Measurements from ENCODE around the gene GALNT8.
"Not testable (repeated sequence)": the region's sequence is repeated elsewhere in the genome, so short reads cannot be mapped to it uniquely, and the experiment has no call there.

The GALNT8 gene

GRCh38 chr12:4719821-4720636 is at the start of gene GALNT8:
GALNT8 (plus strand) TSS chr12:4720400; CDS start chr12:4720678, 278 bp downstream.
- DNase-seq = no peak

- no peak for DNase-seq
Measured at GRCh38 chr12:4679711-4680110, 40.5 kb upstream of the GALNT8 start.

GRCh38 chr12:4681732-4682131 is 38.5 kb upstream of the GALNT8 start:
- DNase-seq = no peak

DNA sequence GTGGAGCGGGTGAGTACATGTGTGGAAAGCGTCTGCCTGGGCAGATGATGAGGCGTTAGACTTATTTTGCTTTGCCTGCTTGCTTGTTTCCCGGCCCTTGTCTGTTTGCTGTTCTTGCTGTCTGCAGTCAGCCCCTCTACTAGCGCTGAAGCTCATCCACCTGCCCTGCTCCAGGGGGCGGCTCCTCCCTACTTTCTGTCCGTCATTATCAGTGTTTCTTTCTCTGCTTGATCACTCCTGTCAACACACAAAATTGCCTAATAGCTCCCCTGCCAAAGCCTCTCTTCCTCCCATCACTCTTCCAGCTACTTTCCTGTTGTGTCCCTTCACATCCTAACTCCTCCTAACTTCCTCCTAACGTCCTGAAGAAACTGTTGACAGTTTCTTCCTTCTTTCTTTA is 34.9 kb upstream of the GALNT8 start:
- DNase-seq = no peak

- DNase-seq = no peak
Measured at GRCh38 chr12:4690760-4691159, 29.4 kb upstream of the GALNT8 start.

GRCh38 chr12:4700621-4701026 is 19.6 kb upstream of the GALNT8 start:
- DNase-seq = no peak

DNA sequence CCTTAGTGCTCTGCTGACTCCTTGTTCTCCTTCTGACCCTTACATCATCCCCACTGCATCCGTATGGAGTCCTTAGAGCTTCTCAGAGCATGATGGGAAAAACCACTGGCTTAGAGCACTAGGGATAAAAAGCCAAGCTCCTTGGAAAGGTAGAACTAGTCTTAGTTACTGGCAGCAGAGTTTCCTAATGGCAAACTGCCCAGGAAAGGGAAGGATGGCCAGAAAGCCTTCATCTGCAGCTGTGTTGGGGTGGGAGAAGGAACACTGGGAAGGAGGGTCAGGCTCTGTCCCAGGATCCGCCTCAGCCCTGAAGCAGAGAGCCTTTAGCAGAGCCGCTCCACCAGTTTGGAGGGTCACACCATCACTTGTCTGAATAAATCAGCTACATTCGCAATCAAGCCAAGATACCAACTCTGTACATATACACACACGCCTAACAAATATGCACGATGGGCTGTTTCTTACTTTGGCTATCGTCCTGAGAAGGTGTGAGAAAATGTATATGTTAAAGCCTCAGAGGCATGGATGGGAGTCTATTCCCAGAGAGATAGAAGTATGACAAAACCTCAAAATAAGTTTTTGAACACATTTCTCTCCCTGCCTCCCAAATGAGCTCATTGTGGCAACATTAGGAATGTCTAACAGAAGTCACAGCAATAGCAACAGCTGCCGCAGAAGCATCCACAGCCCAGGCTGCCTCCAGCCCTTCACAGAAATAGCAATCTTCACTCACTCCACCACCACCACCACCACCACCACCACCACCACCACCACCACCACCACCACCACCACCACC is 18.6 kb upstream of the GALNT8 start:
- DNase-seq = no peak

DNA sequence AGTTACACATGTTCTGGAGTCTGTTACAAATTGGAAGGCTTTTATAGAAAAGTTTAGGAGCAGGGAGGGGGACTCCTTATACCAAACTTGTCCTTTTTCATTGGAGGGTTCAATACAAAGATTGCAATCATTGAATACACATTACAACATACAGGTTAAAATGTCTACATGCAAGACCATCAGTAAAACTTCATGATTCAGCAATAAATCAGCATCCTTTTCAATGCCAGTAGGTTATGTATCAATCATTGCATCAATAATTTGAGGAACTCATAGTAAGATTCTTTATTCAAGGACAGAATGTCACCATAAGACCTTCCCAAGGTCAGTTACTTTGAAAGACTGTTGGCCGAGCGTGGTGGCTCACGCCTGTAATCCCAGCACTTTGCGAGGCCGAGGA is 16.5 kb upstream of the GALNT8 start:
- DNase-seq = no peak

GRCh38 chr12:4705824-4706223 is 14.4 kb upstream of the GALNT8 start:
- DNase-seq = no peak

DNA sequence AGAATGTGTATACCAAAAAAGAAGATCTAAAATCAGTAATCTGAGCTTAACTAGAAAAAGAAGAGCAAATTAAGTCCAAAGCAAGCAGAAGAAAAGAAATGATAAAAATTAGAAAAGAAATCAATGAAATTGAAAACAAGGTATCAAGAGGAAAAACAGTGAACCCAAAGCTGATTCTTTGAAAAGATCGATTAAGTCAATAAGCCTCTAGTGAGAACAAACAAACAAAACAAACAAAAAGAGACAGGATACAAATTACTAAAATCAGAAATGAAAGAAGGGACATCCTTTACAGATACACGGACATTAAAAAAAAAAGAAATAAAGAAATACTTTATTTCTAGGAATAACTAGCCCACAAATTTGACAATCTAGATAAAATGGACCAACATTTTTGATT is 12.9 kb upstream of the GALNT8 start:
- DNase-seq = no peak

- DNase-seq = no peak
Measured at GRCh38 chr12:4710113-4710512, 10.1 kb upstream of the GALNT8 start.

DNA sequence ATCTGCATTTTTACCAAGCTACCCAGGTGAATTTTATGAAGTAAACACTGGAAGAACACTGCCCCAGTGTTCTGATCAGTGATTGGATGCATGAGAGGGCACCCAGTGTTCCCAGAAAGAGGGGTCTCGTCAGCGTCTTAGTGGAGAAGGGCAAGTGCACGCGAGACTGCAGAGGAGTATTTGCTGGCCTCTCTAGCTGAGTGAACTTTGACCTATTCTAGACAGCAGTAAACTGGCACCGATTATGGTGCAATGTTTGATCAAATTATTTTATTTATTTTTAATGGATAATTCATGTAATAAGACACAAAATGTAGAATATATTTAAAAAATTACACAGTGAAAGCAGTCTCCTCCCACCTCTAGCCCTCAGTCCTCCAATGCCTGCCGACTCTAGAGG is 5.3 kb upstream of the GALNT8 start:
- no peak for DNase-seq

GRCh38 chr12:4717806-4718205 is 2.4 kb upstream of the GALNT8 start:
- DNase-seq = no peak

DNA sequence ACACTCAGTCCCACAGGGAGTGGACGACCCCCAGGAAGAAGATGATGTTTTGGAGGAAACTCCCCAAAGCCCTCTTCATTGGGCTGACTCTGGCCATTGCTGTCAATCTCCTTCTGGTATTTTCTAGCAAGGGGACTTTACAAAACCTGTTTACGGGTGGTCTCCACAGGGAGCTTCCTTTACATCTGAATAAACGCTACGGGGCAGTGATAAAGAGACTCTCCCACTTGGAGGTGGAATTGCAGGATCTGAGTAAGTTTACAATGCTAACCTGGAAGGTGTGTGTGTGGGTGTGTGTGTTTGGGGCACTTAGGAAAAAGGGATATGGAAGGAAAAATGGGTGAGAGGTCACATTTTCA is 416 bp downstream of the GALNT8 start:
- DNase-seq = no peak

DNA sequence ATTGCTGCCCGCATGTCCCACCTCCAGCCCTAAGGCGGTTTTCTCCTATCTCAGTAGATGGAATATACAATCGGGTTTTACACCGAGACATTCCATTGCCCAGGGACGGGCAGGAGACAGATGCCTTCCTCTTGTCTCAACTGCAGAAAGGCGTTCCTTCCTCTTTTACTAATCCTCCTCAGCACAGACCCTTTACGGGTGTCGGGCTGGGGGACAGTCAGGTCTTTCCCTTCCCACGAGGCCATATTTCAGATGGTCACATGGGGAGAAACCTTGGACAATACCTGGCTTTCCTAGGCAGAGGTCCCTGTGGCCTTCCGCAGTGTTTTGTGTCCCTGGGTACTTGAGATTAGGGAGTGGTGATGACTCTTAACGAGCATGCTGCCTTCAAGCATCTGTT is 1.4 kb downstream of the GALNT8 start:
- not testable (repeated sequence) for DNase-seq

DNA sequence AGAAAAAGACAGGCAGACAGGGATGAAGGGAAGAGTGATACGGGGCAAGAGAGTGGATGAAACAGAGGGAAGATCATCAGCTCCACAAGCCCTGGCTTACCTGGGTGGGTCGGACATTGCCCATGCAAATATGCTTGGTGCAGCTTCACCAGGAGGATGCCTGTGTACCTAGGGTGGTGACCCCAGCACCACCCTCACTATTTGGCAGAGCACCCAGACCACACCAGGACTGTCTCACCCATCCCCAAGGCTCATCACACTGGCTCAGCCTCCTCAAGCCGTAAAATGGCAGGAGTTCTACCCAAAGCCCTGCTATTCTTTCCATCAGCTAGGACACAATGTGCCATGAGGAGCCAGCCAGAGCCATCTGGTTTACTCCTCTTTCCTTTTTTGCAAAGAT is 3.0 kb downstream of the GALNT8 start:
- DNase-seq = no peak

- no peak for DNase-seq
Measured at GRCh38 chr12:4725057-4725456, 4.9 kb downstream of the GALNT8 start.

- no peak for DNase-seq
Measured at GRCh38 chr12:4734625-4735340, 14.6 kb downstream of the GALNT8 start.

- DNase-seq = no peak
Measured at GRCh38 chr12:4736091-4736490, 15.9 kb downstream of the GALNT8 start.

GRCh38 chr12:4738541-4738940 is 18.3 kb downstream of the GALNT8 start:
- DNase-seq = no peak

DNA sequence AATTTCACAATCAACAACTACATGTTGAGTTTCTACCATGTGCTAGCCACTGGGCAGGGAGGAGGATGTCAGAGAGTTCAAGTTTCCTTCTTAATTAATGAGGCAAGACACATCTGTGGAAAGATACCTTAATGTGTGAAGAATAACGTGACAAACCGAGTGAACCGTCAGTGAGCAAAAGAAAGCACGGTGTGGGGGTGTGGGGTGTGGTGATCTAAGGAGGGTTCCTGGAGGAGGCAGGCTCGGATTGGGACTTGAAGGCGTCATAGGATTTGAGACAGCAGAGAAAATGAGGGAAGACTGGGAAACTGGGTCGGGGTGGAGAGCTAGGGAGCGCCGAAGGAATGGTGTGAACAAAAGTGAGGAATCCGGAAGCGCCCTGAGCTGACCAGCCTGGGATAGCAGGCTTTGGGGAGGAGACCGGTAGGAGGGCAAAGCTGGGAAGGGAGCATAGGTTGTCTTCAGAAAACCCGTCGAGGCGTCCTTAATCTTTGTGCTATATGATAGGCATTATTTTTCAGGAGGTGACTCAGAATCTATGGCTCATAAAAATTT is 22.3 kb downstream of the GALNT8 start:
- no peak for DNase-seq

DNA sequence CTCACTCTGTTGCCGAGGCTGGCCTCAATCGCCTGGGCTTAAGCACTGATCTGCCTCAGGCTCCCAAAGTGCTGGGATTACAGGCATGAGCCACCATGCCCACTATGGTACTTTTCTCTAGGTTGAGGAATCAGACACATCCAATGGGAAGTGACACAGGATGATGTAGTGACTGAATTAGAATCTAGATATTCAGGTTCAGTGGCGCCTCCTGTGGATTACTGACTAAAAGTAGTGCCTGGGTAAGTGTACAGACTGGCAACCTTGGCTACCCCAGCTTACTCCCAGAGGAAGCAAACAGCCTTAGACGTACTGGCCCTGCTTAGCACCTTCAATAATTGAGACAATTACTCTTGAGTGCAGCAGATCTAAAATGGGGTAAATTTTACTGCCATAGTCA is 22.8 kb downstream of the GALNT8 start:
- DNase-seq = no peak

DNA sequence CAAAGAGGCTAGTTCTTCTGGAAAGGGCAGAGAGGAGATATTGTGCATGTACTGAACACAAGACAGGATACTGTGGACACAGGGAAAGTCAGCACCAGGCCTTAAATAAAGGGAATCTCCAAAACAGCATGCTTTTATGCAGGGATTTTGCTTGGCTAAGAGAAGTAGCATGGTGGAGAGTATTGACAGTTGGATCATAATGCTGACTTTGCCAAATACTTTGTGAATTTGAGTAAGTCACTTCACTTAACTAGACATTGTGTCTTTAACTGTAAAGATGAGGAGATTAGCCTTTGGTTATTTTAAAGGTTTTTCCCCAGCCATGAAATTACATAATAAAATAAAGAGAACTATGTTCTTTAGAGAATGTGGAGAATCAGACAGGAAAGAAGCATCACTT is 24.5 kb downstream of the GALNT8 start:
- DNase-seq = no peak
